PC-9 (cell line): ENCODE data around the gene ACSS2. TPM values are rescaled to one million over a fixed set of nuclear protein-coding genes. Genes with fewer than 3 reads are reported as not detected.

ENCODE experiments used
- BruUV-seq: library from RNA; stranded (reverse); fragments of 400-500 nt; replicated peaks from 2 replicates; lab custom pipeline; 2021; lab: Mats Ljungman, UMichigan
- CTCF ChIA-PET: fragments of 300-600 bp; sonication (Branson Sonifier 250); formaldehyde crosslinking; loops from one replicate; lab custom pipeline; 2022; ENCODE audit warnings: antibody characterized with exemption; lab: Charles Lee
- POLR2A ChIA-PET: fragments of 300-600 bp; sonication (Branson Sonifier 250); formaldehyde crosslinking; loops from one replicate; lab custom pipeline; 2022; ENCODE audit warnings: antibody characterized with exemption; ENCODE audit not compliant: unreplicated experiment; lab: Charles Lee
- DNase-seq, 2 experiments: peaks; one replicate each; pipeline versions ENCODE4 v3.0.0 to v3.0.0-alpha.2; 2015 to 2022; ENCODE audit warnings: mixed read lengths in 1 of 2
- H2AFZ ChIP-seq: fragments of 200-600 bp; sonication (generic); 2 replicates; pipeline ENCODE4 v1.8.1; 2017; ENCODE audit warnings: antibody characterized with exemption
- H3F3A ChIP-seq: fragments of 200-600 bp; sonication (generic); 2 replicates; pipeline ENCODE4 v1.8.1; 2017; ENCODE audit warnings: antibody characterized with exemption, mild to moderate bottlenecking, low read depth; ENCODE audit not compliant: insufficient read depth
- H3K27ac ChIP-seq: fragments of 200-600 bp; sonication (generic); 2 replicates; pipeline ENCODE4 v1.6.1; 2016; ENCODE audit warnings: mixed run types
- H3K27me3 ChIP-seq: fragments of 200-600 bp; sonication (generic); 2 replicates; pipeline ENCODE4 v1.6.1; 2016; ENCODE audit warnings: low read depth, mixed run types; ENCODE audit not compliant: insufficient read depth
- H3K36me3 ChIP-seq: fragments of 200-600 bp; sonication (generic); 2 replicates; pipeline ENCODE4 v1.6.1; 2016; ENCODE audit warnings: low read depth, mixed run types
- H3K4me1 ChIP-seq: fragments of 200-600 bp; sonication (generic); replicated peaks from 2 replicates; pipeline ENCODE4 v1.6.1; 2016; ENCODE audit warnings: mixed run types; ENCODE audit not compliant: insufficient read depth
- H3K4me2 ChIP-seq: fragments of 200-600 bp; sonication (generic); 2 replicates; pipeline ENCODE4 v1.6.1; 2017; ENCODE audit warnings: mixed run types
- H3K4me3 ChIP-seq: fragments of 200-600 bp; sonication (generic); 2 replicates; pipeline ENCODE4 v1.6.1; 2016; ENCODE audit warnings: mixed run types
- H3K79me2 ChIP-seq: fragments of 200-600 bp; sonication (generic); 2 replicates; pipeline ENCODE4 v1.6.1; 2017; ENCODE audit warnings: low read depth, mixed run types
- H3K9me2 ChIP-seq: fragments of 200-600 bp; sonication (generic); 2 replicates; pipeline ENCODE4 v1.8.1; 2017; ENCODE audit warnings: mild to moderate bottlenecking; ENCODE audit not compliant: insufficient read depth
- H3K9me3 ChIP-seq: fragments of 200-600 bp; sonication (generic); 2 replicates; pipeline ENCODE4 v1.8.1; 2016; ENCODE audit warnings: low read depth; ENCODE audit not compliant: insufficient read depth
- H4K20me1 ChIP-seq: fragments of 200-600 bp; sonication (generic); 2 replicates; pipeline ENCODE4 v1.8.1; 2017; ENCODE audit not compliant: insufficient read depth
- EZH2 ChIP-seq: fragments of 200-600 bp; sonication (generic); IDR thresholded peaks from 2 replicates; pipeline ENCODE4 v1.8.0; 2017; ENCODE audit warnings: antibody characterized with exemption, low read depth
- intact Hi-C: fragments of 100-400 bp; cut with micrococcal nuclease; formaldehyde crosslinking; loops from one replicate; pipeline ENCODE4 v1.10.0; 2022; ENCODE audit not compliant: unreplicated experiment
- total RNA-seq: library from RNA; stranded (reverse); gene quantifications from 2 replicates; pipeline ENCODE4 v1.2.3, GENCODE V29; 2021
- TF ChIP-seq, protein P1 (sequence below): fragments of 200-600 bp; sonication (generic); conservative IDR thresholded peaks from 2 replicates; pipeline ENCODE4 v1.6.1; 2017; ENCODE audit warnings: mixed run types, antibody characterized with exemption, mild to moderate bottlenecking, moderate library complexity

ACSS2 gene
- total RNA-seq, 1 experiment from 2014 or later, result 108 TPM

DNA sequence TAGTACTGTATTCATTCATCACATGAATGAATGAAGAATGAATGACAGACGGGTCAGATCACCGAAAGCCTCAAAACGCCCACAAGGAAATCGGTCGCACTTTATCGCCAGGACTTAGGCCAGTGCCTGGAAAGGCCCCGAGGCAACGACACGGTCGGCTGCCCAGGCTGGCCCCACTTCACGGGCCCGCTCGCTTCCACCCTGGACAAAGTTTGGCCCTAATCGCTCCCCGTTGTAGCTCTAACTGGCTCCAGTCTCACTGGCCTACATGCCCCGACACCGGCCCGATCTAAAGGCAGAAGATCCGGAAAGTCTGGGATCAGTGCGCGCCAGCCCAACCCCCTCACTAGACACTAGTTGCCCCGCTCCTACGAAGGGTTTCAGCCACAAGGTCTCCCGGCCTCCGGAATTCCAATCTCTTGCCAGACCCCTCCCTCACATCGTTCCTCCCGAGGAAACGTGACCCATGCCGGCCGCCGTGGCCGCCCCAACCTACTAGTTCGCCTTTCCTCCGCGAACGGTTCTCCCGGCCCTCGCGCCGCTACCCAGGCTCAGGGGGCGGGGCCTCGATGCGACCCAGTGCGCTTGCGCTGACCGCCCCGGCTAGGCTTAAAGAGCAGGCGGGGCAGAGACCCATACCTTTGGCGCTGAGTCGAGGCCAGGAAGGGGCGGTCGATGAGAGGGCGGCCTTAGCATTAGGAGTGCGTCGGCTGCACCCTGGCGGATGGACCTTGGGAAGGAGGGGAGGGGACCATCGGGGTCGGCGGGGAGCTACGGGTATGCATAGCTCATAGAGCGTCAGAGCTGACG lies 79.0 kb downstream of the ACSS2 start, which contains the start of the genes GSS and MYH7B:
Gene GSS (minus strand): TSS at position 576 of the 810 bp plus-strand sequence. CDS start 3,954 bp downstream, outside the sequence.
Gene MYH7B (plus strand): TSS at position 638 of the 810 bp plus-strand sequence. CDS start 22,138 bp downstream, outside the sequence.
- peak; percentile 89 to 99 for DNase-seq
- H3K27me3 ChIP-seq, result no peaks in the 10 kb centered on the region
- no peaks in the 10 kb centered on the region for H4K20me1 ChIP-seq
- H3F3A ChIP-seq, result peaks cover 19% of the 10 kb centered on the region
- intact Hi-C loops, result loop anchor here (1.0 to 5.0 kb wide), 3 partner anchors 48 to 123 kb away; partner anchors contain the start of gene ACSS2
- no peaks in the 10 kb centered on the region for H3K9me3 ChIP-seq
- H3K79me2 ChIP-seq, result peaks cover 25% of the 10 kb centered on the region
- peak within 1 kb of the TSS; percentile 100 for H3K4me2 ChIP-seq
- H3K27ac ChIP-seq, result peak within 1 kb of the TSS; percentile 87
- TSS peak; percentile 75 for BruUV-seq
- peak within 1 kb of the TSS; percentile 69 for H3K4me3 ChIP-seq
- ChIA-PET CTCF (interaction anchor here (0.5 to 1.5 kb wide), 6 partner anchors 78 to 308 kb away, joined by 3 to 20 read pairs (median 5); partner anchors contain the start of gene GGT7), POLR2A (interaction anchor here (0.5 to 1.2 kb wide), 9 partner anchors 12 to 203 kb away, joined by 3 to 17 read pairs (median 5); partner anchors contain the start of gene ACSS2)
- H2AFZ ChIP-seq, result peak within 1 kb of the TSS; percentile 80
- H3K4me1 ChIP-seq, result peaks cover 40% of the 10 kb centered on the region
- H3K36me3 ChIP-seq, result 0 out of 2 replicates have a peak, but pooled peaks cover 2% of the 10 kb centered on the region
- TF ChIP-seq, protein P1, sequence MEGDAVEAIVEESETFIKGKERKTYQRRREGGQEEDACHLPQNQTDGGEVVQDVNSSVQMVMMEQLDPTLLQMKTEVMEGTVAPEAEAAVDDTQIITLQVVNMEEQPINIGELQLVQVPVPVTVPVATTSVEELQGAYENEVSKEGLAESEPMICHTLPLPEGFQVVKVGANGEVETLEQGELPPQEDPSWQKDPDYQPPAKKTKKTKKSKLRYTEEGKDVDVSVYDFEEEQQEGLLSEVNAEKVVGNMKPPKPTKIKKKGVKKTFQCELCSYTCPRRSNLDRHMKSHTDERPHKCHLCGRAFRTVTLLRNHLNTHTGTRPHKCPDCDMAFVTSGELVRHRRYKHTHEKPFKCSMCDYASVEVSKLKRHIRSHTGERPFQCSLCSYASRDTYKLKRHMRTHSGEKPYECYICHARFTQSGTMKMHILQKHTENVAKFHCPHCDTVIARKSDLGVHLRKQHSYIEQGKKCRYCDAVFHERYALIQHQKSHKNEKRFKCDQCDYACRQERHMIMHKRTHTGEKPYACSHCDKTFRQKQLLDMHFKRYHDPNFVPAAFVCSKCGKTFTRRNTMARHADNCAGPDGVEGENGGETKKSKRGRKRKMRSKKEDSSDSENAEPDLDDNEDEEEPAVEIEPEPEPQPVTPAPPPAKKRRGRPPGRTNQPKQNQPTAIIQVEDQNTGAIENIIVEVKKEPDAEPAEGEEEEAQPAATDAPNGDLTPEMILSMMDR, result peak; percentile 61
- no peak for TF ChIP-seq EZH2
- H3K9me2 ChIP-seq, result no peaks in the 10 kb centered on the region

DNA sequence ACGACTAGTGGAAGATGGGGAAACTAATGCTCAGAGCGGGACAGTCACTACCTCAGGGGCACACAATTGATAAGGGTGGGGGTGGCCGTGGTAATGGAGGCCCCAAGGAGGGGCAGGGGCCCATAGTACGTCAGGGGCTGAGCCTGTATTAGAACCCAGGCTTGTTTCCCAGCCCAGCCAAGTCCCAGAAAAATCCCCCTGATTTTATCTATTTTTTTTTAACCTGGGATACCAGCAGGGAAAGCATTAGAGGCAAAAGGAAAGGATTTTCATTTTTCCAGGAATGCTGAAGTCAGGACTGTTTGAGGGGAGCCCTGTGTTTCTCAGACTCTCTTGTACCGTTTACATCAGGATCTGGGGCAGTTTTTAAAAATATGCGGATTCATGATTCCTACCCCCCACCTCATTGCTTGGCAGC lies 79.6 kb downstream of the ACSS2 start:
- H3K36me3 ChIP-seq, result no peaks in the 10 kb centered on the region
- peaks cover 25% of the 10 kb centered on the region for H3K79me2 ChIP-seq
- peak overlapping the region; percentile 80 for H2AFZ ChIP-seq
- H3K9me3 ChIP-seq, result no peaks in the 10 kb centered on the region
- DNase-seq, result no peak
- ChIA-PET CTCF (interaction anchor here (0.5 to 1.5 kb wide), 7 partner anchors 15 to 307 kb away, joined by 3 to 20 read pairs (median 4); partner anchors contain the start of gene GGT7), POLR2A (interaction anchor here (0.5 to 1.2 kb wide), 6 partner anchors 12 to 204 kb away, joined by 3 to 17 read pairs (median 6); partner anchors contain the start of gene ACSS2)
- H3K4me2 ChIP-seq, result peak overlapping the region; percentile 100
- no peaks in the 10 kb centered on the region for H3K9me2 ChIP-seq
- H3K4me1 ChIP-seq, result peaks cover 34% of the 10 kb centered on the region
- peak overlapping the region; percentile 69 for H3K4me3 ChIP-seq
- BruUV-seq, result TSS peak; percentile 88
- no peaks in the 10 kb centered on the region for H3K27me3 ChIP-seq
- H3F3A ChIP-seq, result peaks cover 19% of the 10 kb centered on the region
- intact Hi-C loops, result loop anchor here (5.0 kb wide), 1 partner anchor 124 kb away; no protein-coding TSS in a partner anchor
- no peaks in the 10 kb centered on the region for H4K20me1 ChIP-seq
- H3K27ac ChIP-seq, result no peak overlapping the region
- TF ChIP-seq, protein P1, result peak; percentile 13; the same call in 1 of the 2 replicates
- TF ChIP-seq EZH2, result no peak
